Liver (tissue), 9 donors: ENCODE data around the gene ELK4. TPM values are rescaled to one million over a fixed set of nuclear protein-coding genes. Genes with fewer than 3 reads are reported as not detected.

ENCODE experiments used
- DNase-seq: peaks from one replicate; pipeline ENCODE4 v3.0.0-alpha.2; 2017; ENCODE audit warnings: low spot score
- H3K27ac ChIP-seq, 2 donors: one replicate each; pipeline ENCODE4 v1.7.0; 2013; ENCODE audit warnings: inconsistent platforms in 2 of 2, low read length in 2 of 2, control low read depth in 1 of 2, low read depth in 1 of 2, mild to moderate bottlenecking in 1 of 2
- H3K27me3 ChIP-seq, 4 donors: one replicate each; pipeline versions ENCODE4 v1.6.1 to v1.7.0; 2013; ENCODE audit warnings: low read length in 3 of 4, inconsistent platforms in 1 of 4, mild to moderate bottlenecking in 1 of 4, moderate library complexity in 1 of 4; ENCODE audit not compliant: control insufficient read depth in 4 of 4, insufficient read depth in 4 of 4
- H3K36me3 ChIP-seq, 4 donors: one replicate each; pipeline versions ENCODE4 v1.6.1 to v1.7.0; 2013; ENCODE audit warnings: low read length in 3 of 4, mild to moderate bottlenecking in 3 of 4, low read depth in 1 of 4, moderate library complexity in 1 of 4; ENCODE audit not compliant: control insufficient read depth in 4 of 4, insufficient read depth in 3 of 4
- H3K4me1 ChIP-seq, 4 donors: one replicate each; pipeline versions ENCODE4 v1.6.1 to v1.7.0; 2013; ENCODE audit warnings: low read length in 3 of 4, mild to moderate bottlenecking in 3 of 4, moderate library complexity in 1 of 4; ENCODE audit not compliant: control insufficient read depth in 4 of 4, insufficient read depth in 4 of 4
- H3K4me3 ChIP-seq, 3 donors: one replicate each; pipeline versions ENCODE4 v1.6.1 to v1.7.0; 2013; ENCODE audit warnings: low read length in 3 of 3, control low read depth in 1 of 3, low read depth in 1 of 3, mild to moderate bottlenecking in 1 of 3
- H3K9ac ChIP-seq, 2 donors: one replicate each; pipeline ENCODE4 v1.7.0; 2013; ENCODE audit warnings: low read length in 2 of 2, mild to moderate bottlenecking in 2 of 2, moderate library complexity in 2 of 2, control low read depth in 1 of 2, low read depth in 1 of 2
- H3K9me3 ChIP-seq, 4 donors: one replicate each; pipeline versions ENCODE4 v1.6.1 to v1.7.0; 2013; ENCODE audit warnings: low read length in 3 of 4; ENCODE audit not compliant: control insufficient read depth in 4 of 4
- ATF3 ChIP-seq: IDR thresholded peaks from 2 replicates; pipeline ENCODE4 v1.6.1; 2016; ENCODE audit warnings: antibody characterized with exemption
- CTCF ChIP-seq: fragments of 150-350 bp; IDR thresholded peaks from 2 replicates; pipeline ENCODE4 v1.5.1; 2017; ENCODE audit warnings: improper control_type of control experiment, low read depth, low read length; ENCODE audit not compliant: missing input control
- EGR1 ChIP-seq, 2 donors: IDR thresholded peaks; 2 replicates each; pipeline ENCODE4 v1.6.1; 2016 to 2018; ENCODE audit warnings: antibody characterized with exemption in 2 of 2, low read depth in 2 of 2
- FOXA1 ChIP-seq: IDR thresholded peaks from 2 replicates; pipeline ENCODE4 v1.6.1; 2016; ENCODE audit warnings: antibody characterized with exemption
- FOXA2 ChIP-seq: IDR thresholded peaks from 2 replicates; pipeline ENCODE4 v1.6.1; 2016; ENCODE audit warnings: antibody characterized with exemption
- GABPA ChIP-seq, 2 donors: IDR thresholded peaks in 1 of 2; conservative IDR thresholded peaks in 1 of 2; 2 replicates each; pipeline ENCODE4 v1.6.1; 2016; ENCODE audit warnings: antibody characterized with exemption in 2 of 2, mild to moderate bottlenecking in 1 of 2, moderate library complexity in 1 of 2
- HNF4A ChIP-seq, 2 donors: conservative IDR thresholded peaks; 2 replicates each; pipeline ENCODE4 v1.6.1; 2016; ENCODE audit warnings: antibody characterized with exemption in 2 of 2, mild to moderate bottlenecking in 2 of 2
- HNF4G ChIP-seq: IDR thresholded peaks from 2 replicates; pipeline ENCODE4 v1.6.1; 2016; ENCODE audit warnings: antibody characterized with exemption
- JUND ChIP-seq, 2 donors: IDR thresholded peaks; 2 replicates each; pipeline ENCODE4 v1.6.1; 2016; ENCODE audit warnings: antibody characterized with exemption in 2 of 2
- MAX ChIP-seq: IDR thresholded peaks from 2 replicates; pipeline ENCODE4 v1.6.1; 2016; ENCODE audit warnings: antibody characterized with exemption
- NR2F2 ChIP-seq: IDR thresholded peaks from 2 replicates; pipeline ENCODE4 v1.6.1; 2016; ENCODE audit warnings: antibody characterized with exemption
- RAD21 ChIP-seq, 2 donors: IDR thresholded peaks; 2 replicates each; pipeline ENCODE4 v1.6.1; 2016; ENCODE audit warnings: antibody characterized with exemption in 2 of 2, mild to moderate bottlenecking in 2 of 2
- REST ChIP-seq: IDR thresholded peaks from 2 replicates; pipeline ENCODE4 v1.6.1; 2016; ENCODE audit warnings: antibody characterized with exemption, mild to moderate bottlenecking
- RXRA ChIP-seq, 2 donors: IDR thresholded peaks; 2 replicates each; pipeline ENCODE4 v1.6.1; 2017 to 2018; ENCODE audit warnings: antibody characterized with exemption in 2 of 2, mild to moderate bottlenecking in 1 of 2
- SP1 ChIP-seq: IDR thresholded peaks from 2 replicates; pipeline ENCODE4 v1.6.1; 2018; ENCODE audit warnings: antibody characterized with exemption, mild to moderate bottlenecking
- TAF1 ChIP-seq: conservative IDR thresholded peaks from 2 replicates; pipeline ENCODE4 v1.6.1; 2016; ENCODE audit warnings: antibody characterized with exemption, mild to moderate bottlenecking
- YY1 ChIP-seq: IDR thresholded peaks from 2 replicates; pipeline ENCODE4 v1.6.1; 2016; ENCODE audit warnings: antibody characterized with exemption, mild to moderate bottlenecking
- ZBTB33 ChIP-seq: IDR thresholded peaks from 2 replicates; pipeline ENCODE4 v1.6.1; 2016; ENCODE audit warnings: antibody characterized with exemption
- WGBS: extraction: QIAGEN DNeasy Blood & Tissue Kit; methylation state at CpG from one replicate; pipeline ENCODE4 v1.1.7; 2013; 5-methylcytosine and 5-hydroxymethylcytosine counted together
- polyA plus RNA-seq, 2 donors: library from polyadenylated mRNA; stranded (reverse) in 1 of 2; unstranded in 1 of 2; fragments of 200-250 nt in 1 of 2; fragments of >200 nt in 1 of 2; fragmentation: Nextera tagmentation in 1 of 2; extraction: Ambion mirVana in 1 of 2; gene quantifications; one replicate each; pipeline versions ENCODE4 v1.2.1 to v1.2.3, GENCODE V29; 2013 to 2015
- total RNA-seq, 2 donors: library from RNA; depleted of rRNA; stranded (reverse); fragments of >200 nt; gene quantifications; one replicate each; pipeline ENCODE4 v1.2.3, GENCODE V29; 2014
- donor health status: healthy.
- donor health status: healthy.
- donor health status: healthy.
- donor health status: healthy.
- donor health status: healthy.

ELK4 gene
- total and polyA plus RNA-seq, 4 donors, result 3.5 to 20.2 (median 6.9) TPM

GRCh38 chr1:205576011-205576410 lies 55.8 kb downstream of the ELK4 start (continued):
- TF ChIP-seq REST, result no peak

- DNase-seq, result no peak
- H3K27ac ChIP-seq, result no peak overlapping the region
- TF ChIP-seq RAD21 (IDR thresholded peaks at IDR 0.05), result no peak
- no peak for TF ChIP-seq ZBTB33
- TF ChIP-seq SP1, result no peak
- no peak for TF ChIP-seq NR2F2
- TF ChIP-seq YY1, result no peak
- no peak for TF ChIP-seq FOXA1
- TF ChIP-seq FOXA2, result no peak
- TF ChIP-seq CTCF, result no peak
- no peak for TF ChIP-seq MAX
- no peak for TF ChIP-seq TAF1
- no peak for TF ChIP-seq HNF4G
- no peak for TF ChIP-seq GABPA (IDR thresholded peaks at IDR 0.05 in 1 of 2, conservative IDR thresholded peaks at IDR 0.05 in 1 of 2)
- no peak for TF ChIP-seq ATF3
- no peak for TF ChIP-seq JUND (IDR thresholded peaks at IDR 0.05)
- TF ChIP-seq EGR1 (IDR thresholded peaks at IDR 0.05; ENCODE audit: low read depth in 2 of 2), result no peak
- no peak for TF ChIP-seq HNF4A (conservative IDR thresholded peaks at IDR 0.05)
- TF ChIP-seq RXRA (IDR thresholded peaks at IDR 0.05), result no peak
- no peak for TF ChIP-seq REST
Observed at GRCh38 chr1:205575294-205575885, 56.4 kb downstream of the ELK4 start.

More at GRCh38 chr1:205575294-205575885, 56.4 kb downstream of the ELK4 start:
- no peaks in the 10 kb centered on the region for H3K4me1 ChIP-seq
- H3K27me3 ChIP-seq, result peaks cover 0 to 12% (median under 1%) of the 10 kb centered on the region in 4 donors
- H3K36me3 ChIP-seq, result no peaks in the 10 kb centered on the region
- H3K4me3 ChIP-seq, result no peak overlapping the region
- 41% methylated on average over 1 of the region's 1 CpG for WGBS
- no peak overlapping the region for H3K9ac ChIP-seq
- H3K9me3 ChIP-seq, result no peaks in the 10 kb centered on the region
